C4-2B (cell line): ENCODE data around the gene KRT6B.
"Not testable (repeated sequence)": the region's sequence is repeated elsewhere in the genome, so short reads cannot be mapped to it uniquely, and the experiment has no call there.

Source experiments
- H3K27ac ChIP-seq: fragments of 450-650 bp; 2 replicates; pipeline ENCODE4 v1.5.1; 2017
- ZFX ChIP-seq: fragments of 450-650 bp; IDR thresholded peaks from 2 replicates; pipeline ENCODE4 v1.6.1; 2017
- TF ChIP-seq, protein P1 (sequence below): fragments of 450-650 bp; conservative IDR thresholded peaks from 2 replicates; pipeline ENCODE4 v1.5.1; 2017; ENCODE audit warnings: mild to moderate bottlenecking

The KRT6B gene

DNA sequence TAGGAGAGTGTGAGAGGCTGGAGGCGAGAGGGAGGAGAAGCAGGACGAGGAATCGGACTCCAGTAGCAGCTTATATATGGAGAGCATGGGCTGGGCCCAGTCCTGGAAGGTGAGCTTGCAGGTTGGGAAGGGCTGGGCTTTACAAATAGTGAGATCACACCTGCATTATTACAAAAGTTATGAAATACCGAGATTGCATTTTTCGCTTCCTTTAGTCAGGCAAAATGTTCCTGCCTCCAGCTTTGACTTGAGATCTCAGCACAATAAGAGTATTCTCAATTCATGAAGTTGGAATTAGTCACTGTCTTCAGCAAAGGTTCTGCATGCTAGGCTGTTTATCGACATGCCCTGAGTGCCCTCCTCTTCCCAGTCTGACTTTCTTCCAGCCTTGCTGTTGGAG, at the start of gene KRT6B:
Gene KRT6B, minus strand, starts transcription at position 46 of the 400 bp plus-strand sequence. CDS start 68 bp downstream, outside the sequence.
- no peak within 1 kb of the TSS for H3K27ac ChIP-seq
- TF ChIP-seq, protein P1, sequence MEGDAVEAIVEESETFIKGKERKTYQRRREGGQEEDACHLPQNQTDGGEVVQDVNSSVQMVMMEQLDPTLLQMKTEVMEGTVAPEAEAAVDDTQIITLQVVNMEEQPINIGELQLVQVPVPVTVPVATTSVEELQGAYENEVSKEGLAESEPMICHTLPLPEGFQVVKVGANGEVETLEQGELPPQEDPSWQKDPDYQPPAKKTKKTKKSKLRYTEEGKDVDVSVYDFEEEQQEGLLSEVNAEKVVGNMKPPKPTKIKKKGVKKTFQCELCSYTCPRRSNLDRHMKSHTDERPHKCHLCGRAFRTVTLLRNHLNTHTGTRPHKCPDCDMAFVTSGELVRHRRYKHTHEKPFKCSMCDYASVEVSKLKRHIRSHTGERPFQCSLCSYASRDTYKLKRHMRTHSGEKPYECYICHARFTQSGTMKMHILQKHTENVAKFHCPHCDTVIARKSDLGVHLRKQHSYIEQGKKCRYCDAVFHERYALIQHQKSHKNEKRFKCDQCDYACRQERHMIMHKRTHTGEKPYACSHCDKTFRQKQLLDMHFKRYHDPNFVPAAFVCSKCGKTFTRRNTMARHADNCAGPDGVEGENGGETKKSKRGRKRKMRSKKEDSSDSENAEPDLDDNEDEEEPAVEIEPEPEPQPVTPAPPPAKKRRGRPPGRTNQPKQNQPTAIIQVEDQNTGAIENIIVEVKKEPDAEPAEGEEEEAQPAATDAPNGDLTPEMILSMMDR = no peak
- TF ChIP-seq ZFX = no peak

GRCh38 chr12:52501490-52501889, 49.5 kb upstream of the KRT6B start:
- no peak for TF ChIP-seq ZFX
- TF ChIP-seq, protein P1 = no peak
- no peak overlapping the region for H3K27ac ChIP-seq

DNA sequence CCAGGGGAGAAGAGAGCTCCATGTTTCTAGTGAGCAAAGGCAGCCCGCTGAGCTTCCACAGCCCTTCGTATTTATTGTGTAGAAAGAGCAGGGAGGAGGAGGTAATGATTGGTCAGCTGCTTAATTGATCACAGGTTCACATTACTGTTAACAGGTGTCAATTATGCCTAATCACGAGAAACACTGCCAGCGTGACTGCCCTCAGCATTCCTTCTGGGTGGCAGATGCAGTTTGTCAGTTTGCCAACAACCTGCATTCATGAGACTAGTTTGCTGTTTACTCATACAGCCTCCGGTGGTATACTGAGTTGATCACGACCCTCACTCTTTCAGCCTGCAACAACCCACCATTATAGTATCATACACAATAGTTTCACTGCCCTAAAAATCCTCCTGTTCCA, 48.6 kb upstream of the KRT6B start:
- not testable (repeated sequence) for H3K27ac ChIP-seq

GRCh38 chr12:52499806-52500560, 48.0 kb upstream of the KRT6B start:
- TF ChIP-seq, protein P1 = no peak
- no peak for TF ChIP-seq ZFX
- H3K27ac ChIP-seq = no peak overlapping the region

- TF ChIP-seq ZFX = no peak
- H3K27ac ChIP-seq = no peak overlapping the region
Measured at GRCh38 chr12:52498946-52499345, 47.0 kb upstream of the KRT6B start.

DNA sequence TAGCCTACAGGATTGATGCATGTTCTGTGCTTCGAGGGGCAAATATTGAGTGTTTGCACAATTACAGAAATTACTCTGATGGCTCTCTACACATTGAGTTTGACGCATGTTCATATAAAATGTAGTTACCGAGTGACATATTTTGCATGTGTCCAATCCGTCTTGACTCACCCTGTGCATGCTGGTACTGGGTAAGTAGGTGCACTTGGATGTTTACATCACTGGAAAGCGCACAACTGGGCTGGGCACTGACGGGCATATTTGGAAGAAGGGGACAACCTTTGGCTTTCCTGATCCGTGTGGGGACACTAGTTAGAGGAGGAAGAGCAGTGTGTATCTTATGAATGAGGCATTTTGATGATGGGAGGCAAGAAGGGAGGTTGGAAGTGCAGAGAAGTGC, 46.0 kb upstream of the KRT6B start:
- no peak overlapping the region for H3K27ac ChIP-seq
- TF ChIP-seq, protein P1 = no peak
- TF ChIP-seq ZFX = no peak

DNA sequence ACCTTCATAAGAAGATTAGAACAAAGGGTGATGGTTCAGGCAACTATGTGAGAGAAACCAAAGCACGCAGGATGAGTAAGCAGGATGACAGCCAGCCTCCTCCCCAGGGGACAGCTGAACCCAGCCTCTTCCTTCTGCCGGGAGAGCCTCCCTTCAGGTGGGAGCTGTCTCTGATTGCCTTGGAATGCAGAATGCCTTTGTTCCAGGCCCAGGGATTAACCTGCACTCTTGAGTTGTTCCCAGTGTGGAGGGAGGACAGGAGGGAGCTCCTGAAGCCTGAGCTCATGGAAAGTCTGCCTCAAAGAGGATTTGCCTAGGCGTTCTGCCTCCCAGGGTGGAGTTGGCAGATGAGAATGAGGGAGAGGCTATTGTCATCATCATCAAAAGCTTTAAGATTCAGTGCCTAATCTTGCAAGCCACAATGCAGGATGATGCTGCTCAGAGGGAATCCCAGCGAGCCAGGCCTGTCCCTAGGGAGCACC, 44.7 kb upstream of the KRT6B start:
- no peak overlapping the region for H3K27ac ChIP-seq
- TF ChIP-seq, protein P1 = no peak
- TF ChIP-seq ZFX = no peak

GRCh38 chr12:52496054-52496453, 44.1 kb upstream of the KRT6B start:
- no peak for TF ChIP-seq ZFX
- TF ChIP-seq, protein P1 = no peak
- no peak overlapping the region for H3K27ac ChIP-seq
